Measurements from ENCODE around the gene AP2M1. TPM values are rescaled to one million over a fixed set of nuclear protein-coding genes. Genes with fewer than 3 reads are reported as not detected.
A peak's percentile ranks its signal among the peaks of the same experiment; 100 is the strongest.

The AP2M1 gene
- polyA plus RNA-seq, 1 of the 3 experiments (the other 2 are of a cell fraction), result 759 TPM

GRCh38 chr3:184228376-184229137, 53.9 kb downstream of the AP2M1 start:
- 67% methylated on average over 11 of the region's 12 CpGs for WGBS (ENCODE audit: low lambda C conversion rate)
- Histone ChIP-seq H3K79me2 (ENCODE audit: insufficient read depth) (no peaks in the 10 kb centered on the region), H3K9me2 (no peaks in the 10 kb centered on the region), H3K4me2 (peak overlapping the region; percentile 95; the same call in 1 of the 2 replicates), H3K36me3 (replicated peaks in 1 of 2; ENCODE audit: control insufficient read depth in 1 of 2, insufficient read depth in 2 of 2, low read length in 1 of 2) (no peaks in the 10 kb centered on the region), H3K4me3 (ENCODE audit: low read depth in 2 of 2, low read length in 1 of 2) (peak overlapping the region in 1 of 2 experiments; percentile 50; a peak in 1 of 4 replicates), H2AFZ (ENCODE audit: low read depth) (no peak overlapping the region), H3K27me3 (ENCODE audit: insufficient read depth) (peaks cover 27% of the 10 kb centered on the region), H3K4me1 (ENCODE audit: control insufficient read depth in 1 of 2, insufficient read depth in 2 of 2, low read depth in 1 of 2, low read length in 1 of 2) (peaks cover 0 to 16% of the 10 kb centered on the region in 2 experiments; a peak in 1 of 4 replicates), H3F3A (replicated peaks; ENCODE audit: insufficient read depth) (no peaks in the 10 kb centered on the region), H3K27ac (ENCODE audit: low read depth in 2 of 2, low read length in 1 of 2) (no peak overlapping the region), H4K20me1 (ENCODE audit: insufficient read depth) (no peaks in the 10 kb centered on the region), H3K9me3 (no peaks in the 10 kb centered on the region), H3K9ac (no peak overlapping the region)
- TF ChIP-seq TCF12 (IDR thresholded peaks at IDR 0.05) (no peak), FOSL2 (IDR thresholded peaks at IDR 0.05; ENCODE audit: borderline replicate concordance, low read depth) (no peak), IRF3 (IDR thresholded peaks at IDR 0.05; ENCODE audit: low read depth, low read length) (no peak), ZBTB33 (IDR thresholded peaks at IDR 0.05; ENCODE audit: borderline replicate concordance, low read depth) (no peak), NRF1 (IDR thresholded peaks at IDR 0.05; ENCODE audit: low read depth, low read length) (no peak), SIN3A (IDR thresholded peaks at IDR 0.05; ENCODE audit: borderline replicate concordance, low read depth, low read length) (no peak), EP300 (IDR thresholded peaks at IDR 0.05; ENCODE audit: borderline replicate concordance in 1 of 2, low read depth in 1 of 2, low read length in 1 of 2) (no peak), TAF1 (IDR thresholded peaks at IDR 0.05; ENCODE audit: borderline replicate concordance, low read depth, low read length) (no peak), TEAD4 (IDR thresholded peaks at IDR 0.05; ENCODE audit: borderline replicate concordance, insufficient read depth) (no peak), GATA2 (CRISPR knock-in tag; IDR thresholded peaks at IDR 0.05) (no peak), EZH2phosphoT487 (IDR thresholded peaks at IDR 0.05; ENCODE audit: borderline replicate concordance, low read depth) (no peak), NFIC (IDR thresholded peaks at IDR 0.05; ENCODE audit: borderline replicate concordance) (no peak)
- TF ChIP-seq, protein P1, sequence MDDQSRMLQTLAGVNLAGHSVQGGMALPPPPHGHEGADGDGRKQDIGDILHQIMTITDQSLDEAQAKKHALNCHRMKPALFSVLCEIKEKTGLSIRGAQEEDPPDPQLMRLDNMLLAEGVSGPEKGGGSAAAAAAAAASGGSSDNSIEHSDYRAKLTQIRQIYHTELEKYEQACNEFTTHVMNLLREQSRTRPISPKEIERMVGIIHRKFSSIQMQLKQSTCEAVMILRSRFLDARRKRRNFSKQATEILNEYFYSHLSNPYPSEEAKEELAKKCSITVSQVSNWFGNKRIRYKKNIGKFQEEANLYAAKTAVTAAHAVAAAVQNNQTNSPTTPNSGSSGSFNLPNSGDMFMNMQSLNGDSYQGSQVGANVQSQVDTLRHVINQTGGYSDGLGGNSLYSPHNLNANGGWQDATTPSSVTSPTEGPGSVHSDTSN (IDR thresholded peaks at IDR 0.05), result no peak
- TF ChIP-seq, protein P2, sequence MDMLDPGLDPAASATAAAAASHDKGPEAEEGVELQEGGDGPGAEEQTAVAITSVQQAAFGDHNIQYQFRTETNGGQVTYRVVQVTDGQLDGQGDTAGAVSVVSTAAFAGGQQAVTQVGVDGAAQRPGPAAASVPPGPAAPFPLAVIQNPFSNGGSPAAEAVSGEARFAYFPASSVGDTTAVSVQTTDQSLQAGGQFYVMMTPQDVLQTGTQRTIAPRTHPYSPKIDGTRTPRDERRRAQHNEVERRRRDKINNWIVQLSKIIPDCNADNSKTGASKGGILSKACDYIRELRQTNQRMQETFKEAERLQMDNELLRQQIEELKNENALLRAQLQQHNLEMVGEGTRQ (IDR thresholded peaks at IDR 0.05; ENCODE audit: borderline replicate concordance, low read depth, low read length), result no peak
- TF ChIP-seq, protein P3, sequence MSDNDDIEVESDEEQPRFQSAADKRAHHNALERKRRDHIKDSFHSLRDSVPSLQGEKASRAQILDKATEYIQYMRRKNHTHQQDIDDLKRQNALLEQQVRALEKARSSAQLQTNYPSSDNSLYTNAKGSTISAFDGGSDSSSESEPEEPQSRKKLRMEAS (IDR thresholded peaks at IDR 0.05; ENCODE audit: low read depth), result no peak
- CTCF ChIA-PET, result interaction anchor here (0.8 to 5.9 kb wide), 18 partner anchors 9 to 360 kb away, joined by 3 to 61 read pairs (median 11); partner anchors contain the start of genes ALG3, AP2M1 and EEF1AKMT4
- POLR2A ChIA-PET, result interaction anchor here (1.1 to 2.1 kb wide), 3 partner anchors 17 to 45 kb away, joined by 3 to 6 read pairs (median 5); no protein-coding TSS in a partner anchor
- peak; percentile 45 for DNase-seq

All from SK-N-SH (cell line).